Gastrocnemius medialis (tissue), 4 donors: ENCODE measurements around the gene ZNF710. TPM values are rescaled to one million over a fixed set of nuclear protein-coding genes. Genes with fewer than 3 reads are reported as not detected.
A peak's percentile ranks its signal among the peaks of the same experiment; 100 is the strongest.

Source experiments
- ATAC-seq, 2 donors: fragments of 150-250 bp; one replicate each; pipeline ENCODE4 v1.9.1; 2016
- DNase-seq, 2 donors: peaks; one replicate each; pipeline ENCODE4 v3.0.0-alpha.2; 2019
- H3K27ac ChIP-seq, 4 donors: fragments of 200-600 bp; sonication (generic); 1 replicate in 1 of 4; 2 replicates in 3 of 4; pipeline ENCODE4 v1.5.1; 2016 to 2018; ENCODE audit warnings: mild to moderate bottlenecking in 2 of 4, moderate library complexity in 1 of 4
- H3K27me3 ChIP-seq, 3 donors: fragments of 200-600 bp; sonication (generic) in 2 of 3; 1 replicate in 1 of 3; 2 replicates in 2 of 3; pipeline versions ENCODE4 v1.5.1 to v1.6.0; 2016 to 2019; ENCODE audit warnings: mild to moderate bottlenecking in 1 of 3, moderate library complexity in 1 of 3
- H3K36me3 ChIP-seq, 2 donors: fragments of 200-600 bp; sonication (generic) in 1 of 2; one replicate each; pipeline ENCODE4 v1.5.1; 2017 to 2018
- H3K4me1 ChIP-seq, 2 donors: fragments of 200-600 bp; sonication (generic) in 1 of 2; one replicate each; pipeline ENCODE4 v1.5.1; 2016 to 2017; ENCODE audit warnings: mild to moderate bottlenecking in 2 of 2
- H3K4me3 ChIP-seq, 4 donors: fragments of 200-600 bp; sonication (generic) in 3 of 4; 1 replicate in 1 of 4; 2 replicates in 3 of 4; pipeline ENCODE4 v1.5.1; 2016 to 2019; ENCODE audit warnings: mild to moderate bottlenecking in 2 of 4
- H3K9me3 ChIP-seq, 3 donors: fragments of 200-600 bp; sonication (generic) in 2 of 3; 1 replicate in 1 of 3; 2 replicates in 2 of 3; pipeline ENCODE4 v1.5.1; 2016 to 2019
- POLR2A ChIP-seq, 2 donors: fragments of 450-650 bp; IDR thresholded peaks; one replicate each; pipeline ENCODE4 v1.6.1; 2017; ENCODE audit warnings: antibody characterized with exemption in 2 of 2, mild to moderate bottlenecking in 2 of 2, moderate library complexity in 2 of 2
- in situ Hi-C, 4 donors: fragments of 200-750 bp; cut with MboI; loops; one replicate each; pipeline versions ENCODE4 v1.15.0 to v1.8.0; 2017; ENCODE audit warnings: low sequenced_read_pairs in 4 of 4
- intact Hi-C: fragments of 100-400 bp; cut with DNase I; formaldehyde crosslinking; loops from one replicate; pipeline ENCODE4 v1.15.1; 2023; ENCODE audit warnings: low total_unique reads
- total RNA-seq, 4 donors: library from RNA; depleted of rRNA; stranded (reverse); fragments of >200 nt; gene quantifications; one replicate each; pipeline versions ENCODE4 v1.1.0 to v1.2.3, GENCODE V29; 2016
- TF ChIP-seq, protein P1 (sequence below), 5 experiments: fragments of 450-650 bp in 3 of 5; fragments of 200-600 bp in 2 of 5; sonication (generic) in 2 of 5; IDR thresholded peaks in 4 of 5; conservative IDR thresholded peaks in 1 of 5; 1 replicate in 4 of 5; 2 replicates in 1 of 5; pipeline ENCODE4 v1.5.1; 2016 to 2019; ENCODE audit warnings: antibody characterized with exemption in 5 of 5, mild to moderate bottlenecking in 3 of 5, moderate library complexity in 3 of 5

ZNF710 gene
- total RNA-seq, 4 donors from 2014 or later = 2.6 to 5.4 (median 3.2) TPM

DNA sequence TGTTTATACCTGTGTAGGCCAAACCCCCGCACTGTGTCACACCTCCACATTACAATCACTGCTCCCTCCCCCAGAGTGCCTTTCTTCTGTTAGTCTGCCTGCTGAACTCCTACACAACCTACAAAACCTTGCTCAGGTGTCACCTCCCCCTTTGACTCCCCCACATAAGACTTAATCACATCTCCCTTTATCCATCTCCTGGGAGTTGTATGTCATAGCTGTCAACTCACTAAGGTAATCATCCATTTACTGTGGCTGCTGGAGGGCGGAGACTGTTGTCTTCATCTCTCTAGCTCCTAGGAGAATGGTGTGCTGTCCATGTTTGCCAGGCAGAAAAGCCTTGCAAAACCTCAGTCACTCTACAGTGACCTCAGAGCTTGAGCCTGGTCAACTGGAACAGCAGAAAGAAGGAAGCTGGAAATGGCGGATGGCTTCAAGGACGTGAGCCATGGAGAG, 43.8 kb downstream of the ZNF710 start:
- ATAC-seq = no peak
- H3K4me1 ChIP-seq = peaks cover 28 to 34% of the 10 kb centered on the region in 2 donors

DNA sequence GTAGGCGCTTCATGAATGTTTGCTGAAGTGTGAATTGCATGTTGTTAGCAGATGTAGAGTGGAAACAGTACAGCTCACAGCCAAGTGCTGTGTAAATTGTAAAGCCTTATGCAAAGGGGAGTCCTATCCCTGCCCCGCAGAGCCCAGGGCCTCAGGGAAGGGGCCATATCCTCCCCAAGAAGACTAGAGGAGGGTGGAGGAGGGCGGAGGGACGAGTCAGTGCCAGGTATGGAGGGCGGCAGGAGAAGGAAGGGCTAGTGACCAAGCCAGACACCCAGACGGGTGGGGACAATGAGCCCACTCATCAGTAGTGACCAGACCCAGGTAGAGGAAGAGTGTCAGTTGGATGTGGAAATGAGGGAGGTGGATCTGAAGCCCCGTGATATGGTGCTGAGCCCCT, 45.2 kb downstream of the ZNF710 start:
- in situ Hi-C loops (no loop called here), intact Hi-C loops (no loop called here)
- peak overlapping the region; percentile 67 to 81 (median 76) for H3K27ac ChIP-seq
- DNase-seq (no peak), ATAC-seq (no peak)
- H3K36me3 ChIP-seq = no peaks in the 10 kb centered on the region
- peaks cover 33 to 34% of the 10 kb centered on the region in 2 donors for H3K4me1 ChIP-seq
- no peaks in the 10 kb centered on the region for H3K9me3 ChIP-seq
- no peak for TF ChIP-seq POLR2A (IDR thresholded peaks at IDR 0.05)
- TF ChIP-seq, protein P1, sequence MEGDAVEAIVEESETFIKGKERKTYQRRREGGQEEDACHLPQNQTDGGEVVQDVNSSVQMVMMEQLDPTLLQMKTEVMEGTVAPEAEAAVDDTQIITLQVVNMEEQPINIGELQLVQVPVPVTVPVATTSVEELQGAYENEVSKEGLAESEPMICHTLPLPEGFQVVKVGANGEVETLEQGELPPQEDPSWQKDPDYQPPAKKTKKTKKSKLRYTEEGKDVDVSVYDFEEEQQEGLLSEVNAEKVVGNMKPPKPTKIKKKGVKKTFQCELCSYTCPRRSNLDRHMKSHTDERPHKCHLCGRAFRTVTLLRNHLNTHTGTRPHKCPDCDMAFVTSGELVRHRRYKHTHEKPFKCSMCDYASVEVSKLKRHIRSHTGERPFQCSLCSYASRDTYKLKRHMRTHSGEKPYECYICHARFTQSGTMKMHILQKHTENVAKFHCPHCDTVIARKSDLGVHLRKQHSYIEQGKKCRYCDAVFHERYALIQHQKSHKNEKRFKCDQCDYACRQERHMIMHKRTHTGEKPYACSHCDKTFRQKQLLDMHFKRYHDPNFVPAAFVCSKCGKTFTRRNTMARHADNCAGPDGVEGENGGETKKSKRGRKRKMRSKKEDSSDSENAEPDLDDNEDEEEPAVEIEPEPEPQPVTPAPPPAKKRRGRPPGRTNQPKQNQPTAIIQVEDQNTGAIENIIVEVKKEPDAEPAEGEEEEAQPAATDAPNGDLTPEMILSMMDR (IDR thresholded peaks at IDR 0.05 in 4 of 5, conservative IDR thresholded peaks at IDR 0.05 in 1 of 5) = no peak
- H3K4me3 ChIP-seq = no peak overlapping the region
- H3K27me3 ChIP-seq = no peaks in the 10 kb centered on the region

More for the DNA sequence above, 43.8 kb downstream of the ZNF710 start:
- no peak overlapping the region for H3K27ac ChIP-seq
- TF ChIP-seq, protein P1 (IDR thresholded peaks at IDR 0.05 in 4 of 5, conservative IDR thresholded peaks at IDR 0.05 in 1 of 5) = no peak
- no peak for TF ChIP-seq POLR2A (IDR thresholded peaks at IDR 0.05)
- intact Hi-C loops (no loop called here), in situ Hi-C loops (no loop called here)
- H3K36me3 ChIP-seq = no peaks in the 10 kb centered on the region
- no peaks in the 10 kb centered on the region for H3K27me3 ChIP-seq
- DNase-seq = no peak
- no peak overlapping the region for H3K4me3 ChIP-seq
- H3K9me3 ChIP-seq = no peaks in the 10 kb centered on the region

DNA sequence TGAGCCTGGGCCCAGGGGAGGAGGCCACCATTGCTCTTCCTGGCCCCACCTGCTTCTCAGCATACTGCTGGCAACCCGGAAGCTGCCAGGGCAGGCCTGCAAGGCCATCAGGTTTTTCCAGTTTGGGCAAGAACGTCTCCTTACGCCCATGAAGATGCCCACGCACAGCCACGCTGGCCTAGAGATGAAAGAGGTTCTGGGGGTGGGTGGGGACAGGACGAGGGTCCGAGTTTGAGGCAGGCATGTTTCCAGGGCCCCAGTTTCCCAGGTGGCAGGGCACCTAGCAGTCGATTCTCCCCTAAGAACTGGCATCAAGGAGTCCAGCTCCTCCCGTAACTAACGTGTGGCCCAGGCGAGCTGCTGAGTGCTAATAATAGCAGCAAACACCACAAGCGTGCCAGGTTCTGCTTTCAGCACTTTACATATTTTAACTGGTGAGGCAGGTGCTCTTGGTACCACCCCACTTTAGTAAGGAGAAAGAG, 45.8 kb downstream of the ZNF710 start:
- in situ Hi-C loops = no loop called here
- H3K36me3 ChIP-seq = no peaks in the 10 kb centered on the region
- intact Hi-C loops = no loop called here
- peaks cover 33 to 34% of the 10 kb centered on the region in 2 donors for H3K4me1 ChIP-seq
- peak; percentile 77 to 86 for DNase-seq
- H3K27me3 ChIP-seq = no peaks in the 10 kb centered on the region
- TF ChIP-seq, protein P1 (IDR thresholded peaks at IDR 0.05 in 4 of 5, conservative IDR thresholded peaks at IDR 0.05 in 1 of 5) = no peak
- peak in 1 of 2 donors; percentile 30 for TF ChIP-seq POLR2A (IDR thresholded peaks at IDR 0.05)
- H3K27ac ChIP-seq = peak overlapping the region; percentile 67 to 81 (median 76)
- H3K9me3 ChIP-seq = no peaks in the 10 kb centered on the region
- ATAC-seq = peak; percentile 82
- H3K4me3 ChIP-seq = no peak overlapping the region

DNA sequence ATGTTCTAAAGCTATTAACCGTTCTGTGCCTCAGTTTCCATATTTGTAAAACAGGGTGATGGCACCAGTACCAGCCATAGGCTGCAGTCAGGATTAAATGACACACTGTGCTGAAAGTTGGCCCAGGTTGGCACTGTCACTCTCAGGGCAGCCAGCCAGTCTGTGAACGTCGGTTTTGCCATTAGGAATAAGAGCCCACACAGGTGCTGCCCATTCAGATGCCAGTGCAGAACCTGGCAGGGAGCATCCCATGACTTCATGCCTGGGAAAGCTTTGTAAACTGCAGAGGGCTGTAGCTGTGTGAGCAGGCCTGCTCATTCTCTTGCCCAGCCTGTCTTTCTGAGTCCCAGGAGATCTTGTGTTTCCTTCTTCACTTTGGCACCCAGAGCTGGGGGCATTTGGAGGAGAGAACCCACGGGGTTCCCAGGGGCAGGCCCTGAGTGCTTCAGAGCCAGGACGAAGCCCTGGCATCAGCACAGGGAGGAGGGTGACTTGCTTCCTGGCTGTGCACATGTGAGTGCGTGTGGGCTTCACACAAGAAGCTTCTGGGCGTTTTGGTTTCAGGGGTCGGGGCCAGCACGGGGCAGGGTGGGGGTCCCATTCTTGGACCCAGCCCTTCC, 46.9 kb downstream of the ZNF710 start:
- Histone ChIP-seq H3K9me3 (no peaks in the 10 kb centered on the region), H3K27ac (peak overlapping the region; percentile 67 to 81 (median 76)), H3K36me3 (no peaks in the 10 kb centered on the region), H3K27me3 (no peaks in the 10 kb centered on the region), H3K4me1 (peaks cover 33 to 34% of the 10 kb centered on the region in 2 donors), H3K4me3 (no peak overlapping the region)
- DNase-seq (peak; percentile 71 to 92), ATAC-seq (peak; percentile 79 to 85)
- TF ChIP-seq POLR2A (IDR thresholded peaks at IDR 0.05) = no peak
- TF ChIP-seq, protein P1 (IDR thresholded peaks at IDR 0.05 in 4 of 5, conservative IDR thresholded peaks at IDR 0.05 in 1 of 5) = no peak
- in situ Hi-C loops = no loop called here
- intact Hi-C loops = no loop called here
